CD4-positive, alpha-beta T cell treated with Interferon alpha-2 for 1 hour (primary cell): ENCODE measurements around the gene HDAC8.

Experiments used
- DNase-seq, 2 donors: peaks; one replicate each; pipeline ENCODE4 v3.0.0-alpha.2; 2020 to 2022

Gene HDAC8

DNA sequence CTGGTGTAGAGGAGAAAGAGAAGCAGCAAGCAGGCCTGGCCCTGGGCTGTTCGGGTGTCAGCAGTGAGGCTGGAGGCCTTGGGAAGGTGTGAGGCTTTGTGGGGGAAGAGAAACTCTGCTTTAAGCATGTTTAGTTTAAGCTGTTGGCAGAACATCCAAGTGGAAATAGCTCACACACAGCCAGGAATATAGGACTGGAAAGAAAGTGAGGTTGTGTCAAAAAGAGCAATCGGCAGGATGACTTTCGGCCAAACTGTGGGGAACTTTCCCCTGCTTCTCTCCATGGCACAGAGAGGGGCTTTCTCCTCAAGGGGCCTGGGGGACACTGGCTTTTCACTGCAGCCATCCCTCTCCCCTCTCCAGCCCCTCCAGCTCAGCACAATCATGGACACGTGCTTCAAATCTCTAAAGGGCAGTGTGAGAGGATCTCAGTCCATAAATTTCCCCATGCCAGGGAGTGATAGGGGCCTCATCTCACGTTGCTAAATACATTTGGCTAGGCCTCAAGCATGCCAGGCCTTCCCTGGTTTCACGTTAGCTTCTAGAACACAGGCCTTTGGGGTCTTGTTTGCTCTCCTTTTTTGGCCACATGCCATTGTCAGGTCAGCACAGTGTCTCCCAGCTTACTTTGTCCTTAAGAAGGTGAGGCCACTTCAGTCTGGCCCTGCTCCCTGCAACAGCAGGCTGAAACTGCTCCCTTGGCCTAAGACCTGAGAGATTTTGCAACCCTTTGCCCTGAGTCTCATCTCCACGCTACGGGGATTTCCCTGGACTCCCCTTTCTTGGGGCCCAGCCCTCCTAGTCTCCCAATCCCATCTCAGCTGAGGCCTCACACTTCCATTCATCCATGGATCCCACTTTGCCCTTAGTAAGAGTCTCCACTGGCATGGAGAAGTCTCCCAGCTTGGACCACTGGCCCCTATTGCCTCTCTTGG, 258.7 kb downstream of the HDAC8 start:
- no peak for DNase-seq

DNA sequence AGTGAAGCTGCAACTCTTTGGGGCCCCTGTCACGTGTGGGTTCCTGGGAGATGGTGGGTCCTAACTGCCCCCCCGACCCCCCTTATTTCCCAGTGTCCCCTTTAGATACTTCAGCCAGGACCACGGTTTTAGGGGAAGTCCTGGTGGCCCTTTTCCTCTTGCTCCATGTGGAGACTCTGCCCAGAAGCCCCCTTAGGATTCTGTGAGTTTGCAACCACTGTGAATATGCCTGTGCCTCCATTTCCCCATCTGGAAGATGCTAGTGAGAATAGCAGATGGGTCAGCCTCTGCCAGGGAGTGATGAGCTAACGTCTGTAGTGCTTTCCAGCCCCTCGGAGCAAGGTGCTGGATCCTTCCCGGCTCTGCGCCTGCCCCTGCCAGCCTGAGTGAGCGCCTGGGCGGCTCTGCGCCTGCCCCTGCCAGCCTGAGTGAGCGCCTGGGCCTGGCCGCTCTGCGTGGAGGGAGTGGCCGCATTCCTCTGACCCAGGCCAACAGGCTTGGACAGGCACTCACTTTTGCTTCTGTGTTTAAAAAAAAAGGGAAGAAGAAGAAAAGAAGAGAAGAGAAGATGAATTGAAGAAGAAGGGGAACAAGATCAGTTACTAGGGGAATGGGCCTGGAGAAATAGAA, 260.2 kb downstream of the HDAC8 start:
- no peak for DNase-seq

DNA sequence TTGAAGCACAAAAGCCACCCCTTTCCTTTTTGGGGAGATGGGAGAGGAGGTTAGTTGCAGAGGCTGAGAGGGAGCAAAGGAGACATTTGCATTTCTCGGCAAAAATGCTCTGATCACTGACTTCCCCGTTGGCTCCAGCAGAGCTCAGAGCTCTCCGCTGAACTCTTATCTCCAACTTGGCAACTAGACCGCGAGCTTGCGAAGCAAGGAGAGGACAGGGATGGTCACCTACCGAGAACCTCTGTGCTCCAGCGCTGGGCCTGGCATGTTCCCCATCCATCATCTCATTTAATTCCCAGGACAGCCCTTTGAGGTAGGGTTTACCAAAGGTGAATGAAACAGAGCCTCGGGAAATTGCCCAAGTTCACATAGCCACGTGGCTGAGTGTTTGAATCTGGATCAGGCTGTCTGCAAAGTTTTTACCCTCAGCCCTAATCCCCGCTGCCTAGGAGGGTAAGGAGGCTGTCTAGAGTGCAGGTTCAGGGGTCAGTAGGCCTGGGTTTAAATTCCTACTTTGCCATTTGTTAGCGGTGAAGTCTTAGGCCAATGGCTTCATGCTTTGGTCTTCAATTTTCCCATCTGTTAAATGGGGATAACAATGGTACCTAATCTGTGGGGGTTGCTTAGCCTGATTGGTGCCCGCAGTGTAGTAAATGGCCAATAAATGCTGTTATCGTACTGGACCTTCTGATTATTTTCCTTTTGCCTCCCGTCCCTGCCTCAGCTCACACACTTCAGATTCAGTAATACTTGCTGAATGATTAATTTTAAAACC, 263.2 kb downstream of the HDAC8 start:
- DNase-seq = no peak

DNA sequence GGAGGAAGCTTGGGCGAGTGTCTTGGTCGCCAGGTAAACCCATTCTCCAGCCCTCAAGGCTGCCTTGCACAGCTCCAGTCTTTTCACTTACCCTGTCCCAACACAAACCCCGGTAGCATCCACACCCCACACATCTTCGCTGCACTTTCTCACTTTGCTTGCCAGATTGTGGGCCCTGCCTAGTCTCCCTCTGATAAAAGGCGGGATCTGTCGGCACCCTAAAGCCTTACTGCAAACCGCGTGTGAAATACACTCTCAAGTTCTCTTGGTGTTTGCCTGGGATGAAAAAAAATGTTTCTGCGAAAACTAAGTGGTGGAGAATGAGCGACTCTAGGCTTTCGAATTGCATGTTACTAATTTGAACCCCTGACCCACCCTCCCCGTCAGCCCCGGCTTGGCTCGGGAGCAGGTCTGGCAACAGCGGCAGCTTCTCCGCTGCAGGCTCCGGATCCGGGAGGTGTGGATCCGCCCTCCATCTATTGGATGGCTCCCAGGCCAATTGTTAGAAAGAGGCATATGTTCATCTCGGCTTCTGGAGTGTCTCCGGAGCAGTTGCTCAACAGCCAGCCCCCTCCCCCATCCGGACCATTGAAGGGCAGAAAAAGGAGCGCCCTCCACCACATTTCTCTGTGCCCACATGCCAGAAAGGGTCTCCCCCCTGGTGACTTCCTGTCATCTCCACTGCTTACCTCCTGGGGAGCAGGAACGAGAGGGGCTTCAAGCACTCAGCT, 263.9 kb downstream of the HDAC8 start:
- peak; percentile 14 to 35 for DNase-seq

DNA sequence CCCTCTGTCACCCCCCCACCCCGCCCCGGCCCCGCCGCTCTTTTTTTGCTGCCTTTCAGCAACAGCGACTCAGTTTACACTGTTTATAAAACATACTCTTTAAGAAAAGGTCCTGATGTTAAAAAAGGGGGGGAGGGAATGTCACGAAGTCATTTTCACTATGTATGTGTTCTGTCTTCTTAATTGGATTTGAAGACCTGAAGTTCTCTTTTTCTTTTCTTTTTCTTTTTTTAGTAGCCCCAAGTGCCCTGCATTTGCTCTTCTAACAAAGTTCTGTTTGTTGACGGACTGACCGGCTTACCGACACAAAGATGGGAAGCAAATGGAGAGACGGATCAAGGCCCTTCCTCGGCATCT, 264.5 kb downstream of the HDAC8 start:
- no peak for DNase-seq

DNA sequence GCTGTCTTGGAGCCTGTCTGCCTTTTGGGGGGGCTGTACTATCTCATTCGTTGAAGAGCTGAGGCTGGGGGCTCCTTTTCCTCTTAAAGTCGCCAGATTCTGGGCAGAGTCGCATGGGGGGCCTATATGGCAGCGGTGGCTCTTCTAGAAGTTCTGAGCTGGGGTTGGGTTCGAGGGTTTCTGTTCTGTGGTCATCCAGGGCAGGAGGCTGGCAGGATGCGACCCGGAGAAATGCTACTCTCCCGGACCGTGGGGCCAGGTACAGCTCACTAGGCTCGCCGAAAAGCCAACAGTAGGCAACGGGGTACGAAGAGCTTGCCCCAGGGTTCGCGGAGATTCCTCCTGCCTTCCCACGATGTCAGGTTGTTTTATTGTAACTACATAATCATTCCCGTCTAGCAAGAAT, 265.0 kb downstream of the HDAC8 start:
- no peak for DNase-seq

DNA sequence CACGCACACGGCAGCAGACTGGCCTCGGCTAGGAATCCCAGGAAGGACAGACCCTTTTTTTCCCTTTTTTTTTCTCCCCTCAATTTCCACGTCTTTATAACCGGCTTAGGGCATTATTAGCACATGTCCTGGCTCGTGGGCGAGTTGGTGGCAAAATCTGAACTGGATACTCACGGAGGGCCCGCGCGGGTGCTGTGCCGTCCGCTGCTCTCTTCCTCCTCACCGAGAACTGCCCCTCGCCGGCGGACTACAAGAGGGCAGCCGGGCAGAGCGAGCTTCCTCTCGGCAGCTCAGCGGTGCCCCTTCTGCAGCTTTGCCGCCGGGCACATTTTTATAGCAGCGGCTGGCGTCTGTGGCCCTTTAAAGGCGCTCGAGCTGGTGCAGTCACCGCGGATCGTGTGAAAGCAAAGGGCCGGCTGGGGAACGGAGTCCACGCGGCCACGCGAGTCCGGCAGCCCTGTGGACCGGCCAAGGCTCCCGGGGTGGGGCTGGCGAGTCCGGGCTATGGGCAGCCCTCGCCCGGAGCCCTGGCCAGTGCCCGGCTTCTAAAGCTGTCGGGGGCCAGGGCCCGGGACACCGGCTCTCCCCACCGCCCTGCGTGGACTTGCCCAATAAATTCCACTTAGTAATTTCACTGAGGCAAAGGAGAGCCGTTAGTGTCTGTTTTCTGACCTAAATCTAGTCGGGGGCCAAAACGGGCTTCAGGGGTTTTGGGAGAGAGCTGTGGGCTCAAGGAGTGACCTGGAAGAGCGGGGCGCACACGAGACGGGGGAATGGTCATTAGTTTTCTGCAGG, 265.6 kb downstream of the HDAC8 start:
- peak; percentile 28 to 31 for DNase-seq

DNA sequence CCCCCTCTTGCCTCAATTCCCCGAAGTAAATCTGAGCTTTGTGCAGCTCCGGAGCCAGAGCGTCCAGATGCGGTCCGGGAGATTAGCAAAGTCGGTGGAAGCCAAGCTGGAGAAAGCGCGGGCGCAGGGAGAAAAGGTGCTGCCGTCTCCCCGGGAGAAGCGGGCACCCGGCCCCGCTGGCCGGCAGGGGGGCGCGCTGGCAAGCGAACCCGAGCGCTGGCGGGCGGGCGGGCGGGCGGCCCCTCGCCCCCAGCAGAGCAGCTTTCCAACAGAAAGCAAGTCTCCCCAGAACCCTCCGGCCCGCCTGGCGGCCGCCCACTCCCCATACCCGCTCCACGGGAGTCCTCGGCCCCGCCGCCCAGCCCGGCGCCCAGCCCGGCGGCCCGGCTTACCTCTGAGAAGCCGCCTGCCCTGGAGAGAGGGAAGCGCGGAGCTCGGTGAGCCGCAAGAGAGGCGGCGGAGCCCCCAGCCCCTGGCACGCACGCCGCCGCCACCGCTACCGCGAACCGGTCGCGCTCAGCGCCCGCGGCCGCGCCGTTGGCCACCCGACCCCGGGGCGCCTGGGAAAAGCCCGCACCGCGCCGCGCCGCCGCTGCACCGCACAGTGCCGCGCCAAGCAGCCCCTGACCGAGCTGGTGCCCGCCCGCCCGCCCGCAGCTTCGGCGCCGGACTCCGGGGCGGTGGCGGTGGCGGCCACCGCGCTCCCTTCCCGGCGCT, 266.4 kb downstream of the HDAC8 start:
- no peak for DNase-seq

DNA sequence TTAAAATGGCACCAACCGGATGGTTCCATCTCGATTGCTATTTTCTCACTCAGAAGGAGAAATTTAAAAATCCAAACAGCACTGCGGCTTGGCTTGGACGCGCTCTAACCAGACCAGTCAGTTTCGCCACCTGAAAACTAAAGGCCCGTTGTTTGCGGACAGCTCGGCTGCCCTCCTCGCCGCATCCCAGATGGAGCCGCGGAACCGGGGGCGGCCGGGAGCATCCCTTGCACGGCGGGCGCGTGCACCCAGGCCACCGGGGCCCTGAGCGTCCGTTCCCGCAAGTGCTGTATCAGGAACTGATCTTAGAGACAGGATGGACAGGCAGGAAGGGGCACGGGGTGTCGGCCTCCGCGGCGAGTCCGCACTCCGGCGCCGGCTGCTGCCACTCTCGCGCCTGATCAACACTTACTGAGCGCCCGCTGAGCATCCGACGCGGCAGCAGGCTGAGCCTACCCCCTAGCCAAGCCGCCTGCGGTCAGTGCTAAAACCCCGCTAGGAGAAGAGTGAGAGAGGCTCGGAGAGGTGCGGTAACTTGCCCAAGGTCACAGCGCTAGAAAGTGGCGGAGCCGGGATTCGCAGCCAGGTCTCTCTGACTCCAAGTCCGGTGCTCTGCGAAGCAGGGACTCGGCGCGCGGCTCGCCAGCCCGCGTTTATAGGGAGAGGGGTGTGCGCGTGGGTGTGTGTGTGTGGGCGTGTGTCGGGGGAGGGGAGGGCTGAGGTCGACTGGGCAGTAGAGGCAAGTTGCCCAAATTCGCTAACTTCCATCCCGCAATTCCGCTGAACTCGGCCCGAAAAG, 267.2 kb downstream of the HDAC8 start, which contains the start of gene CITED1:
Gene CITED1, minus strand, starts transcription at position 629 of the 799 bp plus-strand sequence. CDS start 3,045 bp downstream, outside the sequence.
- peak in 1 of 2 donors; percentile 14 for DNase-seq

DNA sequence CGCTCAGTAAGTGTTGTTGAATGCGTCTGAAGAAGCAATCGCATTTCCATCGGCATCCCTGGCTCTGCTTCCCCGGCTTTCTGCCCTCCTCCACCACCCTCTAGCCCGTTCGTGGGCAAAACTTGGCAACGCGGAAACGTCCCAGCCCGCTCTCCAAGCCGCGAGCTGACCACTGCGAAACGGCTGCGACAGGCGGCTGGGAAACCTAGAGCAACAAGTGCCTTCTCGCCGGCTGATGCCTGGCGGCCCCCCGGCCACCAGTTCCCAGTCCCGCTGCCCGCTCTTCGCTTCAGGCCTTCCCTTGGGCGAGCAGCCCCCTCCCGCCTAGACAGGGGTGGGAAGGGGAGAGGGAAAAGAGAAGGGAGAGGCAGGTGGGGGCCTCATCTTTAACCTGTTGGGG, 267.8 kb downstream of the HDAC8 start:
- no peak for DNase-seq

DNA sequence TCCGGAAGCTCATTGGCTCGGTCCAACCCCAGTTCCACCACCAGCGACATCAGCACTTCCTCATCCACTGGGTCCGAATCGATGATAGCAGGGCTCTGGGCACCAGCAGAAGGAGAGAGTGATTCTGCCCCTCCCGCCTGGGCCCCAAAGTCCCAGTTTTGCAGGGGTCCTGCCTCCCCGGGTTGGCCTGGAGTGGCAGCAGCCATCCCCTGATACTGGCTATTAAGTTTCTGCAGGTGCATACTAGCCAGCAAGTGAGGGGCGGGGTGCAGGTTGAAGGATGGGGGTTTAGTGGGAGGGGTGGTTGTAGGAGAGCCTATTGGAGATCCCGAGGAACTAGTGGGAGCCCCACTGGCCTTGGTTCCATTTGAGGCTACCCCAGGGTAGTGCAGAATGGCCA, 270.9 kb downstream of the HDAC8 start:
- DNase-seq = no peak

DNA sequence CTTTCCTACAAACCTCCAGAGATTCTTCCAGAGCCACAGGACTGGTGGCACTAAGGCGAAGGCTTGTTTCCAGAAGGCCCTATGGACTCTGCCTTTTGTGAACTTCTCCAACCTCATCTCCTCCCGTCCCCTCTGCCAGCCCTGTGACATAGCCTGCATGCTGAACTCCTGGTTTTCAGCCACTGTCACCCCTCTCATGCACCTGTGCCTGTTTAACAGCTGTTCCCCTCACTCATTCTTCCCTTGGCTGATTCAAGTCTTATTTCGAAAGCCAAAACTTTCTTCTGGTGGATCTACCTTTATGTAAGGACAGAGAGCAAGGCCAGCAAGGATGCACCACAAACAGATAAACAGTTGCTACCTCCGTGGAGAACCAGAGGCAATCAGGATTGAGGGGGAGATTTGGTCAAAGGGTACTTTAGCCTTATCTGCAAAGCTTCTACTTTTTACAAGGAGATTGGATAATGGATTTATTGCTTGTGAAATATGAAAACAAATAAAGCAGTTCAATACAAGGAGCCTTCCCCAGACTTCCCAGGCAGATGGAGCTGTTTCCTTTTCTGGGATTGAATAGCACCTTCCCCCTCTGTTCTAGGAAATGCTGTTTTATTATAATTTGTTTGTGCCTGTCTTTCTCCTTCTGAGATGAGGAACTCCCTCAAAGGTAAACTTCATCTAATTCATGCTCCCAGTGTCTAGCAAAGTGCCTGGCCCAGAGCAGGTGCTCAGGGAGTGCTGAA, 272.6 kb downstream of the HDAC8 start:
- no peak for DNase-seq

DNA sequence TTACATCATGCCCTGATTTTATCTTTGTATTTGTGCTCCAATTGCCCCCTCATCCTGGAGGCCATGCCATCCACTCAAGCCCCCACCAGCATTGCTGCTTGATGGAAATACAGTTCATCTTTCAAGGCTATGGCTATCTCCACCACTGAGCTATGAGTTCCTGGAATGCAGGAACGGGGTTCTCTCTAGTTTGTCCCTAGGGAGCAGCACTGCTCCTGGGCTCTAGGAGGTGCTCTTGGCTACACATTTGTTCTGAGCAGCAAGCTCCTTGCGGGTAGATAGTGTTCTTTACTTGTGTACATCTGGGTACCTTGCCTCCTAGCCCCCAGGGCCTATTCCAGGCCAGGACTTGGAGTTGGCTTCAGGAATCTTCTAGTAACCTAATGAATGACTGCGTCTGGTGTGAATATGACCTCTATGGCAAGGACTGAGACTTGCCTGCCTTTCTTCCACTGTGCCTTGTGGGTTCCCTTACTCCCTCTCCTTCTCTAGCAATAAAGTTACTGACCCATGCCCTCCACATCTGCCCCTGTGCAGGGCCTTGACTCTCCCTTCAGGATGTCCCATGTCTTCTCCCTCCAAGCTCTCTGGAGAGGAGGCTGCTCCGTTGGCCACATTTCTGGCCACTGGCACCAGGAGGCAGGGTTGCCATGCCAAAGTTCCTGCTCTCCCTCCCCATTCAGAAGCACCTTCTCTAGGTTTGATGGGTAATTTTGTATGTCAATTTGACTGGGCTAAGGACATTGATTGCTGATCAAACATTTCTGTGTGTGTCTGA, 274.5 kb downstream of the HDAC8 start:
- DNase-seq = no peak

DNA sequence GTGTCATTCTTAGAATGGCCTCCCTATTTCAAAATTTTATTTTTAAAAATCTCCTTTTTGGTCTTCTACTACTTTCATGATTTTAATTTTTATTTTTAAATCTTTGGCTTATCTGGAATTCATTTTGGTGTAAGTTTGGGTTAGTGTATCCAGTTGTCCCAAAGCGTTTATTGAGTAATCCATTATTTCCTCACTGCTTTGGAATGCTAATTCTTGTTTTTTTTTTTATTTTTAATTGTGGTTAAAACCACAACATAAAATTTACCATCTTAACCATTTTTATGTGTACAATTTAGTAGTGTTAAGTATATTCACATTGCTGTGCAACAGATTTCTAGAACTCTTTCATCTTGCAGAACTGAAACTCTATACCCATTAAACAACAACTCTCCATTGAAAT, 275.7 kb downstream of the HDAC8 start:
- DNase-seq = no peak

DNA sequence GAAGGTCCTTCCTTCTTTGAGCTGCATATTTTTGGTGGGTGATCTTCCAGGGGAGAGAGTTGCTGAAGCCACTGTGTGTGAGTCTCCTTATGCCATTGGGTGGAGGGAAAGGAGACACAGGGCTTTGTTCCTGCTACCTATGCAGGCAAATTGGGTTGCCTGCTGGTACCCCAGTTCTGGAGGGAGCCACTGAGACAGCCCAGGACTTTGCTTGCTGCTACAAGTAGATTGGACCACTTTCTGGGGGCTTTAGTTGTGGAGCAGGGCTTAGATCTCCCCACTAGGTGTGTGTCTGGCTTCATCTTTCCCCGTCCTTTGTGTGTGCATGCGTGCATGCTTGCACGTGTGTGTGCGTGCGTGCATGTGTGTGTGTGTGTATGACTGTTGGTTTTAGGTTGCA, 276.9 kb downstream of the HDAC8 start:
- DNase-seq = no peak

DNA sequence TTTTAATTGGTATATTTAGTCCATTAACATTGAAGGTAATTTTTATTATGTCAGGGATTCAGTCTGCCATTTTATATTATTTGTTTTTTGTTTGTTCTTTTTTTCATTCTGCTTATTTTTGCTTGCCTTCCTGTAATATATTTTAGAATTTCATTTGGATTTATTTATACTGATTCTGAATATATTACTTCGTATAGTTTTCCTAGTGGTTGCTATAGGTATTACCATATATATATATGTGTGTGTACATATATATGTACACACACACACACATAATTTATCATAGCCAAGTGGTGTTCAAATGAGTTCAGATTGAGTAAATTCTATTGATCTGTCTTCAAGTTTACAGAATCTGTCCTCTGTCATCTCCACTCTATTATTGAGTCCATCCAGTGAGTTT, 278.1 kb downstream of the HDAC8 start:
- DNase-seq = no peak

DNA sequence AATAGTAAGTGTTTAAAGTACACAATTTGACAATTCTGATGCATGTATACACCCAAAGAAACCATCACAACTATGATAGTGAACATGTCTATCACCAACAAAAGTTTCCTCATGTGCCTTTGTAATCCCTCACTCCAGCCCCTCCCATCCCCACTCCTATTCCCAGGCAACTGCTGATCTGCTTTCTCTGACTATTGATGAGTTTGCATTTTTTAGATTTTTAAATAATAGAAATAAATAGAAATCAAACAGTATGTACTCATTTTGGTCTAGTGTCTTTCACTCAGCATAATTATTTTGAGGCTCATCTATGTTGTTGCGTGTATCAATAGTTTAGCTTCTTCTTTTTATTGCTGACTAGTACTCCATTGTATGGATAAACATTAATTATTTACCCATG, 290.3 kb downstream of the HDAC8 start:
- no peak for DNase-seq

DNA sequence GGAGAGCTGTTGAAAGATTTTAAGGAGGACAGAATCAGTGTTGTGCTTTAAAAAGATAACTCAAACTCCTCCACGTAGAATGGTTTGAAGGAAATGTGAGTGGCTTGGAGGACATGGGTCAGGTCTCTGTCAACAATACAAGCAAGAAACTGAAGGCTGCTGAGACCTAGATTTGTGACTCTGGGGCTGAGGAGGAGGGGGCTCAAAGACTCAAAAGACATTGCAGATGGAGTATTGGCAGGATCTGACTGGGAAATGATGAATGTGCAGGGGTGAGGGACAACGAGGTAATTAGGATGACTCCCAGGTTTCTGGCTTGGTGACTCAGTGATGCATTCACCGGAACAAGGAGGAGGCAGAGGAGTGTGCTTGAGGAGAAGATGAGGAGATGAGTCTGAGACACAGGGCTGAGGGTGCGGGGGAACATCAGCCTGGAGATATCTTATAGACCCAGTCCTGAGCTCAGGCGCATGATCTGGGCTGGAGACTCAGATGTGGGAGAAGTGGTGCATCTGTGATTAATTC, 292.3 kb downstream of the HDAC8 start:
- no peak for DNase-seq
